Trophoblast cell (in vitro differentiated cells and primary cell): ENCODE results near the gene CCDC106.

Experiments used
- DNase-seq, 2 donors: peaks; one replicate each; pipeline ENCODE4 v3.0.0-alpha.2; 2016
- H2AFZ ChIP-seq: 2 replicates; pipeline ENCODE4 v1.6.1; 2013; ENCODE audit warnings: low read length, moderate library complexity, mild to moderate bottlenecking; ENCODE audit not compliant: insufficient read depth, poor library complexity
- H2AK5ac ChIP-seq: 2 replicates; pipeline ENCODE4 v1.6.1; 2013; ENCODE audit warnings: mild to moderate bottlenecking, low read length
- H2BK120ac ChIP-seq: 2 replicates; pipeline ENCODE4 v1.6.1; 2013; ENCODE audit warnings: low read length, mild to moderate bottlenecking, moderate library complexity; ENCODE audit not compliant: insufficient read depth, poor library complexity
- H2BK12ac ChIP-seq: 2 replicates; pipeline ENCODE4 v1.6.1; 2013; ENCODE audit warnings: mild to moderate bottlenecking, low read length, moderate library complexity
- H2BK5ac ChIP-seq: 2 replicates; pipeline ENCODE4 v1.6.1; 2013; ENCODE audit warnings: low read length, low read depth, moderate library complexity, mild to moderate bottlenecking; ENCODE audit not compliant: poor library complexity
- H3K14ac ChIP-seq: 2 replicates; pipeline ENCODE4 v1.6.1; 2013; ENCODE audit warnings: mild to moderate bottlenecking, low read length
- H3K18ac ChIP-seq: 2 replicates; pipeline ENCODE4 v1.6.1; 2013; ENCODE audit warnings: mild to moderate bottlenecking, low read length
- H3K23ac ChIP-seq: 2 replicates; pipeline ENCODE4 v1.6.1; 2013; ENCODE audit warnings: low read length
- H3K27ac ChIP-seq: 2 replicates; pipeline ENCODE4 v1.5.1; 2013; ENCODE audit warnings: low read depth, mild to moderate bottlenecking, inconsistent platforms, low read length, moderate library complexity
- H3K27me3 ChIP-seq: 2 replicates; pipeline ENCODE4 v1.6.1; 2013; ENCODE audit warnings: inconsistent platforms, mild to moderate bottlenecking, low read length, moderate library complexity; ENCODE audit not compliant: insufficient read depth
- H3K36me3 ChIP-seq, 2 experiments: 1 replicate in 1 of 2; 2 replicates in 1 of 2; pipeline ENCODE4 v1.6.1; 2013; ENCODE audit warnings: low read length in 2 of 2, mild to moderate bottlenecking in 2 of 2, moderate library complexity in 1 of 2; ENCODE audit not compliant: insufficient read depth in 2 of 2, control insufficient read depth in 1 of 2
- H3K4ac ChIP-seq: 2 replicates; pipeline ENCODE4 v1.6.1; 2013; ENCODE audit warnings: low read depth, mild to moderate bottlenecking, low read length, moderate library complexity
- H3K4me1 ChIP-seq, 2 experiments: 1 replicate in 1 of 2; 2 replicates in 1 of 2; pipeline ENCODE4 v1.6.1; 2013; ENCODE audit warnings: low read length in 2 of 2, mild to moderate bottlenecking in 2 of 2, moderate library complexity in 1 of 2; ENCODE audit not compliant: insufficient read depth in 2 of 2, control insufficient read depth in 1 of 2
- H3K4me2 ChIP-seq: 2 replicates; pipeline ENCODE4 v1.6.1; 2013; ENCODE audit warnings: inconsistent platforms, mild to moderate bottlenecking, low read length, moderate library complexity
- H3K4me3 ChIP-seq: 2 replicates; pipeline ENCODE4 v1.5.1; 2013; ENCODE audit warnings: mild to moderate bottlenecking, low read depth, low read length, inconsistent platforms
- H3K79me1 ChIP-seq: one replicate; pipeline ENCODE4 v1.6.1; 2013; ENCODE audit warnings: low read length
- H3K79me2 ChIP-seq: 2 replicates; pipeline ENCODE4 v1.6.1; 2013; ENCODE audit warnings: low read length, mild to moderate bottlenecking; ENCODE audit not compliant: control insufficient read depth, insufficient read depth, poor library complexity
- H3K9ac ChIP-seq: 2 replicates; pipeline ENCODE4 v1.6.1; 2013; ENCODE audit warnings: mild to moderate bottlenecking, low read length
- H3K9me3 ChIP-seq: 2 replicates; pipeline ENCODE4 v1.6.1; 2013; ENCODE audit warnings: low read depth, mild to moderate bottlenecking, control low read depth, inconsistent platforms, low read length; ENCODE audit not compliant: insufficient read depth
- H4K12ac ChIP-seq: 2 replicates; pipeline ENCODE4 v1.6.1; 2013; ENCODE audit warnings: low read depth, mild to moderate bottlenecking, low read length, moderate library complexity
- H4K8ac ChIP-seq: 2 replicates; pipeline ENCODE4 v1.6.1; 2013; ENCODE audit warnings: low read depth, mild to moderate bottlenecking, low read length, moderate library complexity
- H4K91ac ChIP-seq: one replicate; pipeline ENCODE4 v1.6.1; 2013; ENCODE audit warnings: low read depth, mild to moderate bottlenecking, low read length, moderate library complexity
- WGBS: extraction: QIAGEN DNeasy Blood & Tissue Kit; methylation state at CpG from one replicate; pipeline ENCODE4 v1.1.7; 2013; ENCODE audit warnings: missing lambda C conversion rate; ENCODE audit not compliant: insufficient read length, insufficient coverage; ENCODE audit errors: extremely low coverage; 5-methylcytosine and 5-hydroxymethylcytosine counted together

The CCDC106 gene

DNA sequence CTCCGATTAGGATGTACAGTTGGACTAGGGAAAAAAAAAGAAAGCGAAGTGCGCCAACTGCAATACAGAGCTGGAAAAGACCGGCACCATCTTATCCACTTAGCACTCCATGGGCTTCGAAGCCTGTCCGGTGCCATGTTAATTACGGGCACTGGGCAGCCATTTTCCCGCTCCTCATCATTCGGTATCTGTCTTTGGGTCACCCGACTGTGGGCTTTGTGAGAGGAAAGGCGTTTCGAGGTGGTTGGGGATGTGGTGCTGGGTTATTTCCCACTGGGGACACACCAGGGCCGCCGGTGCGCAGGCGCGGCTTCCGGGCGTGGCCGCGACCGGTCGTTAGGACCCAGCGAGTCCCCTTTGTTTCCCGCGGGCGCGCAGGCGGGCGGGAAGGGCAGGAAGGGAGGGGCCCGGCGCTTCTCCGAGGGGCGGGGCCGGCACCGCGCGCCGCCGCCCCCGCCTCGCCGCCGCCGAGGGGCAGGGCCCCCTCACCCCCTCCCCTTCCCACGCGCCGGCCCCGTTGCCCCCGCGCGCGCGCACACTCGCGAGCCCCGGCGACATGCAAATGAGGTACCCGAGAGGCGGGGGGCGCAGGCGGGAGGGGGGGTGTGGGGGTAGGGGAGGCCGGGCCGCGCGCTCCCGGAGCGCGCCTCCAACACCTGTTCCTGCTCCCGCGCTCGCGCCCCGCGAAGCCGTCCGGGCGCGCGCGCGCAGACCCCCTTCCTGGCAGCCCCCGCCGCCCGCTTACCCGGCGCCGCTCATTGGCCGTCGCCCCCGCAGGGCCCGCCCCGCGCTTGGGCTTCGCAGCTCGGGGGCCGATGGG lies 48.0 kb upstream of the CCDC106 start, which contains the start of gene ZNF524:
Gene ZNF524, plus strand, starts transcription at position 447 of the 820 bp plus-strand sequence. CDS start 1,825 bp downstream, outside the sequence.
- Histone ChIP-seq H3K9me3 (peaks cover 3% of the 10 kb centered on the region), H3K79me2 (peaks cover 6% of the 10 kb centered on the region), H3K4me1 (peaks cover 9% of the 10 kb centered on the region in 2 experiments), H2BK120ac (peak within 1 kb of the TSS; percentile 91), H3K4ac (peak within 1 kb of the TSS; percentile 77), H3K4me2 (peak within 1 kb of the TSS; percentile 86), H2BK5ac (peak within 1 kb of the TSS; percentile 95), H3K27me3 (no peaks in the 10 kb centered on the region), H3K79me1 (peaks cover 21% of the 10 kb centered on the region), H3K36me3 (peaks cover 18 to 21% of the 10 kb centered on the region in 2 experiments), H2AK5ac (peak within 1 kb of the TSS; percentile 70), H3K14ac (peak within 1 kb of the TSS; percentile 94), H3K27ac (peak within 1 kb of the TSS; percentile 95), H4K91ac (peak within 1 kb of the TSS; percentile 98), H2AFZ (peak within 1 kb of the TSS; percentile 82), H3K9ac (peak within 1 kb of the TSS; percentile 93), H3K18ac (peak within 1 kb of the TSS; percentile 96), H4K8ac (peak within 1 kb of the TSS; percentile 97), H3K4me3 (peak within 1 kb of the TSS; percentile 84), H2BK12ac (peak within 1 kb of the TSS; percentile 4), H4K12ac (peak within 1 kb of the TSS; percentile 88), H3K23ac (no peak within 1 kb of the TSS)
- DNase-seq = peak; percentile 76 to 86
- WGBS = no CpG with 5 or more reads among the region's 97 CpGs

GRCh38 chr19:55600662-55601028 lies 47.4 kb upstream of the CCDC106 start:
- H3K4me2 ChIP-seq = peak overlapping the region; percentile 86
- peaks cover 15% of the 10 kb centered on the region in 2 experiments for H3K36me3 ChIP-seq
- peak overlapping the region; percentile 0 for H2AFZ ChIP-seq

DNA sequence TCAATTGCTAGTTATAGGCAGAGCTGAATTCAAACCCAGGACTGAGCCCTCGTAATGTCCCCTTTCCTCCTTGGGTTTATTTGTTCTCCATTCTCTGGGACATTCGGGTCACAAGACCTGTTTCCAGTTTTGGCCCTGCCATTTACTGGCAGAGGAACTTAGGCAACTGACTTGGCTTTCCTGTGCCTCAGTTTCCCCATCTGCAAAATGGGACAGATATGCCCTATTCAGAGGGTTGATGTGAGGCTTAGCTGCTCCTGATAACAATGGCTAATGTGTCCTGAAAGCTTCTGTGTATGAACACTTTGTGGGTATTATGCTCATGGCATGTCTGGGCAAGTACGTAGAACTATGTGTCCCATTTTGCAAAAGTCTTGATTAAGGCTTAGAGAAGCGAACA lies 46.9 kb upstream of the CCDC106 start:
- Histone ChIP-seq H3K4me1 (peaks cover 9% of the 10 kb centered on the region in 2 experiments), H2BK5ac (peak overlapping the region; percentile 3), H3K27ac (peak overlapping the region; percentile 51), H2BK12ac (no peak overlapping the region), H3K27me3 (no peaks in the 10 kb centered on the region), H3K36me3 (peaks cover 11 to 12% of the 10 kb centered on the region in 2 experiments), H2AK5ac (peak overlapping the region; percentile 15), H3K14ac (peak overlapping the region; percentile 21), H4K91ac (peak overlapping the region; percentile 98), H3K9me3 (peaks cover 3% of the 10 kb centered on the region), H3K4me2 (peak overlapping the region; percentile 86), H3K18ac (no peak overlapping the region), H4K8ac (peak overlapping the region; percentile 47), H3K9ac (no peak overlapping the region), H3K79me1 (peaks cover 30% of the 10 kb centered on the region), H3K4ac (no peak overlapping the region), H3K4me3 (no peak overlapping the region), H4K12ac (peak overlapping the region; percentile 40), H2AFZ (no peak overlapping the region), H3K23ac (no peak overlapping the region), H3K79me2 (peaks cover 11% of the 10 kb centered on the region), H2BK120ac (peak overlapping the region; percentile 49)
- no CpG with 5 or more reads among the region's 4 CpGs for WGBS
- peak in 1 of 2 donors; percentile 29 for DNase-seq

More at GRCh38 chr19:55600662-55601028, 47.4 kb upstream of the CCDC106 start:
- Histone ChIP-seq H3K79me1 (peaks cover 26% of the 10 kb centered on the region), H3K23ac (no peak overlapping the region), H4K12ac (peak overlapping the region; percentile 40), H2BK120ac (peak overlapping the region; percentile 15), H2AK5ac (peak overlapping the region; percentile 28), H3K14ac (peak overlapping the region; percentile 43), H3K4me1 (peaks cover 9% of the 10 kb centered on the region in 2 experiments), H3K27me3 (no peaks in the 10 kb centered on the region), H3K9ac (peak overlapping the region; percentile 43), H2BK5ac (no peak overlapping the region), H3K18ac (no peak overlapping the region), H4K8ac (peak overlapping the region; percentile 47), H3K4me3 (peak overlapping the region; percentile 84), H3K4ac (no peak overlapping the region), H3K79me2 (peaks cover 9% of the 10 kb centered on the region), H3K9me3 (peaks cover 3% of the 10 kb centered on the region), H2BK12ac (no peak overlapping the region), H3K27ac (peak overlapping the region; percentile 51), H4K91ac (peak overlapping the region; percentile 98)
- no peak for DNase-seq
- WGBS = no CpG with 5 or more reads among the region's 15 CpGs

- no peaks in the 10 kb centered on the region for H3K9me3 ChIP-seq
- peak overlapping the region; percentile 44 for H3K4ac ChIP-seq
- H4K8ac ChIP-seq = no peak overlapping the region
- no peak overlapping the region for H4K12ac ChIP-seq
- H2AFZ ChIP-seq = no peak overlapping the region
- H3K23ac ChIP-seq = no peak overlapping the region
- H3K36me3 ChIP-seq = peaks cover 4 to 6% of the 10 kb centered on the region in 2 experiments
- no peak overlapping the region for H3K4me3 ChIP-seq
- peaks cover 14% of the 10 kb centered on the region in 2 experiments for H3K4me1 ChIP-seq
- H2BK5ac ChIP-seq = peak overlapping the region; percentile 24
- no CpG with 5 or more reads among the region's 60 CpGs for WGBS
- H3K14ac ChIP-seq = no peak overlapping the region
- no peaks in the 10 kb centered on the region for H3K27me3 ChIP-seq
- no peak overlapping the region for H3K27ac ChIP-seq
- H3K9ac ChIP-seq = no peak overlapping the region
- no peak for DNase-seq
- H3K79me2 ChIP-seq = peaks cover 11% of the 10 kb centered on the region
- H3K18ac ChIP-seq = no peak overlapping the region
- peak overlapping the region; percentile 51 for H2AK5ac ChIP-seq
- peak overlapping the region; percentile 98 for H4K91ac ChIP-seq
- H2BK12ac ChIP-seq = peak overlapping the region; percentile 31
- H3K4me2 ChIP-seq = no peak overlapping the region
- peak overlapping the region; percentile 49 for H2BK120ac ChIP-seq
- peaks cover 30% of the 10 kb centered on the region for H3K79me1 ChIP-seq
Observed at GRCh38 chr19:55602104-55603001, 45.7 kb upstream of the CCDC106 start.
